Ovary (tissue), 9 donors: ENCODE measurements around the gene LMO4. TPM values are rescaled to one million over a fixed set of nuclear protein-coding genes. Genes with fewer than 3 reads are reported as not detected.

ENCODE experiments used
- DNase-seq, 5 donors: peaks; one replicate each; pipeline ENCODE4 v3.0.0-alpha.2; 2019 to 2020
- H3K27ac ChIP-seq, 2 donors: fragments of 200-600 bp; one replicate each; pipeline versions ENCODE4 v1.5.1 to v1.8.0; 2019 to 2022
- H3K27me3 ChIP-seq: fragments of 200-600 bp; one replicate; pipeline ENCODE4 v1.8.0; 2022
- H3K36me3 ChIP-seq: fragments of 200-600 bp; sonication (generic); one replicate; pipeline ENCODE4 v1.5.1; 2019
- H3K4me1 ChIP-seq: one replicate; pipeline ENCODE4 v1.8.1; 2013; ENCODE audit warnings: mild to moderate bottlenecking, moderate library complexity; ENCODE audit not compliant: insufficient read depth
- H3K4me3 ChIP-seq: fragments of 200-600 bp; sonication (generic); one replicate; pipeline ENCODE4 v1.5.1; 2017
- H3K9me3 ChIP-seq, 2 donors: fragments of 200-600 bp in 1 of 2; sonication (generic) in 1 of 2; one replicate each; pipeline versions ENCODE4 v1.5.1 to v1.8.1; 2013 to 2019; ENCODE audit warnings: mild to moderate bottlenecking in 1 of 2, moderate library complexity in 1 of 2
- CTCF ChIP-seq, 3 donors: fragments of 450-650 bp in 2 of 3; fragments of 200-600 bp in 1 of 3; IDR thresholded peaks; one replicate each; pipeline versions ENCODE4 v1.5.1 to v1.8.0; 2016 to 2022; ENCODE audit warnings: antibody characterized with exemption in 3 of 3, mild to moderate bottlenecking in 1 of 3
- EP300 ChIP-seq: sonication (generic); formaldehyde crosslinking; IDR thresholded peaks from one replicate; pipeline ENCODE4 v1.6.1; 2017; ENCODE audit warnings: antibody characterized with exemption
- POLR2A ChIP-seq: fragments of 450-650 bp; IDR thresholded peaks from one replicate; pipeline ENCODE4 v1.6.1; 2017; ENCODE audit warnings: antibody characterized with exemption, mild to moderate bottlenecking, moderate library complexity
- WGBS, 3 donors: extraction: QIAGEN DNeasy Blood & Tissue Kit in 1 of 3; methylation state at CpG; one replicate each; pipeline versions ENCODE4 v1.1.5 to v1.1.7; 2013 to 2017; 5-methylcytosine and 5-hydroxymethylcytosine counted together
- intact Hi-C, 4 donors: fragments of 100-400 bp; cut with DNase I; formaldehyde crosslinking; loops; one replicate each; pipeline versions ENCODE4 v1.11.0 to v1.15.1; 2022 to 2023
- polyA plus RNA-seq, 2 donors: library from polyadenylated mRNA; stranded (reverse); fragments of 200-250 nt in 1 of 2; fragments of 350-450 nt in 1 of 2; fragmentation: Illumina TruSeq in 1 of 2; extraction: RNeasy Lipid Tissue Mini Kit (QIAGEN cat#74804) in 1 of 2; gene quantifications; one replicate each; pipeline ENCODE4 v1.2.3, GENCODE V29; 2013 to 2014
- total RNA-seq, 7 donors: library from RNA; depleted of rRNA in 2 of 7; stranded (reverse); fragments of >200 nt in 2 of 7; fragmentation: NEBNext Ultra II Directional in 3 of 7; extraction: Animal tissue kit (Norgen Biotek cat#: 25700) in 3 of 7; gene quantifications; one replicate each; pipeline versions ENCODE4 v1.1.0 to v1.2.4, GENCODE V29; 2016 to 2023
- donor health status: DM: no; HTN: no; CAD: no; lungs with moderate emphysema.
- donor health status: DM: no; HTN: no; CAD: no.
- donor health status: Bipolar disorder and iron deficiency.
- donor health status: DM: yes; HTN: yes; CAD: no.
- donor health status: DM: no; HTN: no; CAD: no.
- donor health status: DM: yes; HTN: yes; CAD: no.

Gene LMO4
- total and polyA plus RNA-seq, 9 donors = 21.7 to 85.4 (median 42.2) TPM

- Histone ChIP-seq H3K4me3 (no peak overlapping the region), H3K27ac (no peak overlapping the region), H3K9me3 (no peaks in the 10 kb centered on the region), H3K36me3 (no peaks in the 10 kb centered on the region), H3K27me3 (no peaks in the 10 kb centered on the region), H3K4me1 (peaks cover 10% of the 10 kb centered on the region)
- DNase-seq = no peak
- intact Hi-C loops = loop anchor here in 1 of 4 donors (5.0 kb wide), 1 partner anchor 618 kb away; no protein-coding TSS in a partner anchor
- TF ChIP-seq POLR2A (no peak), EP300 (no peak), CTCF (IDR thresholded peaks at IDR 0.05) (no peak)
- WGBS, 3 donors = 66 to 81% (median 71%) methylated on average over 10 of the region's 10 CpGs
Observed at GRCh38 chr1:87333692-87334347, 5.1 kb downstream of the LMO4 start.

- Histone ChIP-seq H3K36me3 (no peaks in the 10 kb centered on the region), H3K27me3 (no peaks in the 10 kb centered on the region), H3K4me1 (peaks cover 10% of the 10 kb centered on the region), H3K9me3 (no peaks in the 10 kb centered on the region), H3K27ac (peak overlapping the region; percentile 1 to 5), H3K4me3 (peak overlapping the region; percentile 54)
- TF ChIP-seq EP300 (no peak), CTCF (IDR thresholded peaks at IDR 0.05) (no peak), POLR2A (no peak)
- peak in 3 of 5 donors; percentile 33 to 40 (median 37) for DNase-seq
- WGBS, 3 donors = 9 to 13% (median 10%) methylated on average over 28 of the region's 28 CpGs
- intact Hi-C loops = loop anchor here in 1 of 4 donors (5.0 kb wide), 1 partner anchor 618 kb away; no protein-coding TSS in a partner anchor
Observed at GRCh38 chr1:87334351-87335174, 5.9 kb downstream of the LMO4 start.

GRCh38 chr1:87335175-87335884 lies 6.7 kb downstream of the LMO4 start:
- Histone ChIP-seq H3K4me1 (peaks cover 10% of the 10 kb centered on the region), H3K4me3 (peak overlapping the region; percentile 54), H3K36me3 (no peaks in the 10 kb centered on the region), H3K27ac (peak overlapping the region; percentile 1 to 5), H3K27me3 (no peaks in the 10 kb centered on the region), H3K9me3 (no peaks in the 10 kb centered on the region)
- TF ChIP-seq EP300 (no peak), CTCF (IDR thresholded peaks at IDR 0.05) (no peak), POLR2A (no peak)
- intact Hi-C loops = no loop called here
- peak; percentile 46 to 68 (median 58) for DNase-seq
- WGBS, 3 donors = 1% methylated on average over 38 to 60 of the region's 60 CpGs

GRCh38 chr1:87336623-87337067 lies 8.0 kb downstream of the LMO4 start:
- Histone ChIP-seq H3K9me3 (no peaks in the 10 kb centered on the region), H3K27me3 (no peaks in the 10 kb centered on the region), H3K27ac (no peak overlapping the region), H3K4me1 (peaks cover 10% of the 10 kb centered on the region), H3K4me3 (no peak overlapping the region), H3K36me3 (no peaks in the 10 kb centered on the region)
- intact Hi-C loops = no loop called here
- no peak for DNase-seq
- 52 to 67% (median 62%) methylated on average over 10 of the region's 10 CpGs for WGBS, 3 donors
- TF ChIP-seq CTCF (IDR thresholded peaks at IDR 0.05) (no peak), EP300 (no peak), POLR2A (no peak)
